K562 (cell line): ENCODE results near the gene EXOC5. TPM values are rescaled to one million over a fixed set of nuclear protein-coding genes. Genes with fewer than 3 reads are reported as not detected.

Source experiments
- ATAC-seq: fragments of 200-7000 bp; cut with Tn5 transposase; 3 replicates; pipeline ENCODE4 v1.9.1; 2020; ENCODE audit warnings: moderate library complexity
- BruUV-seq: library from RNA; stranded (reverse); fragments of 400-500 nt; replicated peaks from 2 replicates; lab custom pipeline; 2021; lab: Mats Ljungman, UMichigan
- CTCF ChIA-PET: fragments of 300-600 bp; formaldehyde crosslinking; extraction: SDS; loops from one replicate; lab custom pipeline; 2021; ENCODE audit warnings: low intra/inter-chr PET ratio; lab: Yijun Ruan, JAX
- POLR2A ChIA-PET: fragments of 300-600, 350-650 bp; sonication (Branson Sonifier 250); formaldehyde crosslinking; extraction: SDS; loops from one replicate; lab custom pipeline; 2021; ENCODE audit warnings: antibody characterized with exemption, inconsistent platforms; lab: Yijun Ruan, JAX
- DNase-seq, 4 experiments: peaks; one replicate each; pipeline versions ENCODE4 v3.0.0 to v3.0.0-alpha.2; 2011 to 2018; ENCODE audit warnings: low spot score in 3 of 4, mixed read lengths in 3 of 4; ENCODE audit errors: extremely low read depth in 1 of 4
- FAIRE-seq: peaks from 2 replicates; lab custom pipeline; 2011; peaks lifted over from hg19 to GRCh38; lab: Jason Lieb, UNC
- H2AFZ ChIP-seq: 2 replicates; pipeline ENCODE4 v1.6.0; 2011; ENCODE audit warnings: low read depth, low read length, control low read depth, inconsistent platforms
- H3K27ac ChIP-seq: fragments of 200-600 bp; 3 replicates; pipeline ENCODE4 v1.8.0; 2011; ENCODE audit warnings: low read depth, mild to moderate bottlenecking, control low read depth, inconsistent platforms, low read length, moderate library complexity, mixed read lengths; ENCODE audit errors: extremely low read depth
- H3K27me3 ChIP-seq, 2 experiments: fragments of 300-600 bp in 1 of 2; 2 replicates in 1 of 2; 3 replicates in 1 of 2; pipeline versions ENCODE4 v1.6.0 to v1.8.0; 2011; ENCODE audit warnings: inconsistent platforms in 2 of 2, low read length in 2 of 2, mild to moderate bottlenecking in 1 of 2, mixed read lengths in 1 of 2, moderate library complexity in 1 of 2; ENCODE audit not compliant: control insufficient read depth in 2 of 2, insufficient read depth in 2 of 2
- H3K36me3 ChIP-seq: fragments of 300-600 bp; 3 replicates; pipeline ENCODE4 v1.8.0; 2011; ENCODE audit warnings: mild to moderate bottlenecking, low read length, inconsistent platforms; ENCODE audit not compliant: control insufficient read depth, insufficient read depth
- H3K4me1 ChIP-seq, 2 experiments: fragments of 200-600 bp in 1 of 2; replicated peaks in 1 of 2; 2 replicates in 1 of 2; 3 replicates in 1 of 2; pipeline versions ENCODE4 v1.5.1 to v1.8.0; 2011; ENCODE audit warnings: inconsistent platforms in 2 of 2, low read length in 2 of 2, mild to moderate bottlenecking in 1 of 2, mixed read lengths in 1 of 2, moderate library complexity in 1 of 2; ENCODE audit not compliant: control insufficient read depth in 2 of 2, insufficient read depth in 2 of 2
- H3K4me2 ChIP-seq: 2 replicates; pipeline ENCODE4 v1.6.1; 2011; ENCODE audit warnings: low read length, control low read depth, inconsistent platforms, mixed read lengths; ENCODE audit not compliant: insufficient read depth
- H3K4me3 ChIP-seq: fragments of 200-600 bp; sonication (generic), shearing (Covaris generic); 2 replicates; pipeline ENCODE4 v1.5.1; 2016; ENCODE audit warnings: control low read depth, inconsistent platforms
- H3K79me2 ChIP-seq: fragments of 200-600 bp; 3 replicates; pipeline ENCODE4 v1.8.0; 2011; ENCODE audit warnings: low read length, inconsistent platforms; ENCODE audit not compliant: control insufficient read depth, insufficient read depth
- H3K9ac ChIP-seq, 2 experiments: 2 replicates each; pipeline versions ENCODE4 v1.6.0 to v1.6.1; 2011; ENCODE audit warnings: low read depth in 2 of 2, low read length in 2 of 2, control low read depth in 1 of 2, inconsistent platforms in 1 of 2, mild to moderate bottlenecking in 1 of 2, mixed read lengths in 1 of 2; ENCODE audit not compliant: insufficient read depth in 1 of 2
- H3K9me1 ChIP-seq: one replicate; pipeline ENCODE4 v1.6.0; 2011; ENCODE audit warnings: inconsistent platforms, mild to moderate bottlenecking, low read length, moderate library complexity; ENCODE audit not compliant: control insufficient read depth, insufficient read depth
- H3K9me3 ChIP-seq: replicated peaks from 2 replicates; pipeline ENCODE4 v1.5.1; 2011; ENCODE audit warnings: low read depth, low read length, inconsistent platforms; ENCODE audit not compliant: control insufficient read depth, insufficient read depth
- H4K20me1 ChIP-seq: replicated peaks from 2 replicates; pipeline ENCODE4 v1.6.1; 2011; ENCODE audit warnings: low read length, inconsistent platforms, mixed read lengths; ENCODE audit not compliant: control insufficient read depth, insufficient read depth
- CBX2 ChIP-seq: fragments of 200-600 bp; sonication (generic); IDR thresholded peaks from one replicate; pipeline ENCODE4 v1.6.1; 2012; ENCODE audit warnings: mild to moderate bottlenecking, low read length, inconsistent platforms; ENCODE audit not compliant: insufficient read depth, poor library complexity, severe bottlenecking
- ILF3 ChIP-seq: fragments of 450-650 bp; IDR thresholded peaks from 2 replicates; pipeline ENCODE4 v1.6.1; 2018; ENCODE audit warnings: antibody characterized with exemption, mild to moderate bottlenecking, moderate library complexity, borderline replicate concordance
- MAZ ChIP-seq, 2 experiments: fragments of 450-650 bp in 1 of 2; sonication (generic) in 1 of 2; formaldehyde crosslinking; IDR thresholded peaks in 1 of 2; conservative IDR thresholded peaks in 1 of 2; 2 replicates each; pipeline versions ENCODE4 v1.4.0 to v1.5.0; 2020; ENCODE audit warnings: mild to moderate bottlenecking in 1 of 2, missing genetic modification reagents in 1 of 2
- POLR2H ChIP-seq: IDR thresholded peaks from 2 replicates; pipeline ENCODE4 v1.6.1; 2016; ENCODE audit warnings: missing genetic modification characterization, low read depth, mild to moderate bottlenecking, control low read depth, missing compliant biosample characterization, moderate library complexity
- PTRF ChIP-seq: fragments of 450-650 bp; IDR thresholded peaks from 2 replicates; pipeline ENCODE4 v1.6.1; 2016; ENCODE audit warnings: mild to moderate bottlenecking, missing genetic modification characterization, missing compliant biosample characterization
- PURB ChIP-seq: sonication (generic); formaldehyde crosslinking; IDR thresholded peaks from 2 replicates; pipeline ENCODE4 v1.9.0; 2021; ENCODE audit warnings: low read depth, mild to moderate bottlenecking, missing genetic modification reagents
- RFX7 ChIP-seq: fragments of 250-450 bp; sonication (Bioruptor Pico); IDR thresholded peaks from 2 replicates; pipeline ENCODE4 v1.5.1; 2021; ENCODE audit warnings: mild to moderate bottlenecking
- SP2 ChIP-seq: IDR thresholded peaks from 2 replicates; pipeline ENCODE4 v1.6.1; 2011; ENCODE audit warnings: mild to moderate bottlenecking, low read depth, low read length, moderate library complexity; ENCODE audit not compliant: poor library complexity, severe bottlenecking; ENCODE audit errors: extremely low read depth
- ZNF121 ChIP-seq: sonication (generic); formaldehyde crosslinking; conservative IDR thresholded peaks from 2 replicates; pipeline ENCODE4 v1.8.0; 2022; ENCODE audit warnings: missing genetic modification reagents
- ZNF263 ChIP-seq: sonication (generic); formaldehyde crosslinking; IDR thresholded peaks from 2 replicates; pipeline ENCODE4 v1.8.0; 2022; ENCODE audit warnings: mild to moderate bottlenecking, missing genetic modification reagents, borderline replicate concordance
- ZNF780A ChIP-seq: fragments of 250-450 bp; sonication (Bioruptor Pico); IDR thresholded peaks from 2 replicates; pipeline ENCODE4 v1.5.0; 2021; ENCODE audit warnings: mild to moderate bottlenecking
- WGBS: fragments of 100-300 bp; shearing (Covaris generic); methylation state at CpG from one replicate; pipeline ENCODE4 v1.1.6; 2016; ENCODE audit warnings: low coverage, mixed read lengths; ENCODE audit not compliant: insufficient coverage; ENCODE audit errors: missing lambda C conversion rate; 5-methylcytosine and 5-hydroxymethylcytosine counted together
- in situ Hi-C: fragments of 300-500 bp; cut with MboI; formaldehyde crosslinking; loops from 4 replicates; pipeline ENCODE4 v1.15.0; 2018; ENCODE audit warnings: inconsistent platforms, mixed read lengths
- intact Hi-C: fragments of 100-400 bp; cut with micrococcal nuclease; formaldehyde crosslinking; loops from 2 replicates; pipeline ENCODE4 v1.14.2; 2022
- polyA plus RNA-seq, 8 experiments: library from polyadenylated mRNA; depleted of rRNA in 4 of 8; stranded (reverse) in 5 of 8; unstranded in 3 of 8; fragments of >200 nt; fragmentation: Nextera tagmentation in 2 of 8; fragmentation: Illumina TruSeq in 1 of 8; extraction: Ambion mirVana in 2 of 8; extraction: Trizol in 1 of 8; gene quantifications; 2 replicates each; pipeline versions ENCODE4 v1.2.1 to v1.2.3, GENCODE V29; 2011 to 2014; ENCODE audit warnings: inconsistent platforms in 1 of 8, missing spikeins in 1 of 8
- total RNA-seq, 7 experiments: library from RNA; depleted of rRNA in 6 of 7; stranded (reverse); fragments of >200 nt in 6 of 7; fragmentation: Illumina TruSeq in 2 of 7; extraction: Trizol in 2 of 7; gene quantifications; 2 replicates each; pipeline versions ENCODE4 v1.2.1 to v1.2.3, GENCODE V29; 2011 to 2021; ENCODE audit warnings: low replicate concordance in 1 of 7
- TF ChIP-seq, protein P1 (sequence below): fragments of 450-650 bp; IDR thresholded peaks from 2 replicates; pipeline ENCODE4 v1.6.1; 2016; ENCODE audit warnings: antibody characterized with exemption
- TF ChIP-seq, protein P2 (sequence below): sonication (generic); IDR thresholded peaks from 2 replicates; pipeline ENCODE4 v1.6.1; 2016

Gene EXOC5
- total and polyA plus RNA-seq, 9 of the 15 experiments (the other 6 are each of a cell fraction or from before 2014, with no cell fraction given) = 5.7 to 50.3 (median 32.0) TPM

DNA sequence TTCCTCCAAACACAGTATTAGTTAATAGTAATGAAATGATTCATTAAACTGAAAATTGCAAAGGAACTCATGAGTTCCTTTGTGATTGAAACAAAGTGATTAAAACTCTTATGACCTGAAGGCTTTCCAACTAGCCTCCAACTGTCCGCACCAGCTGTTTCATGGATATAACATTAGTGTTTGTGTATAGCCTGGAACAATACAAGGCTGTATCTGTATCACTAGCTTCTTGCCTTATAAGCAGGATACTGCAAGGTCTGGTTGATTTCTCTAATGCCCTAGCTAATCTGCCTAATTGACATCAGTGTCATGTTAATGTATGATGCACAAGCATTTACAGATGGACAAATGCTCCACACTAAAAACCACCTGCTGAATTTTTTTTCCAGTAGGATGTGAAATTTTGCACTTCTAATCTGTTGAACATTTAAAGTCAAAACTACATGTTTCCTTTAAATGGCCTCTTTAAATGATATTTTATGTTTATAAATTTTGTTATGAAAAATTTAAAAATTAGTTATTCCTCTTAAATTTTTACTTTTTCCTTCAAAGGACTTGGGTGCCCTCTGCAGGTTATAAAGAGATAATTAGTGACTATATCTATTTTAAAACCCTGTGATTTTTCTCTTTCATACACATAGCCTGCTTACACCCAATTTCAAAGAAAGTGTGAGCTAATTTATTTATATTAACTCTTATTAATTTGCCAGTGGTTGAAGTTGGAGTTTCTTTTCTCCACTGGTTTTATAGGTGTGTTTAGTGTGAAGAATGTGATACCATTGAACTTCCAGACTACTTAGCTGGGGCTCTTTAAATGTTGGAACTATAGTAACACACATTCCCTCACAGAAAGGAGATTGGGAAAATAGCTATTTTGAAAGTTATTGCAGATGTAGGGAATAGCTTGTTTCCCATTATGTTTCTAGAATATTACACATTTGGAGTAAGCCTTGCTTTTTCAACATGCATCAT, 25.4 kb upstream of the EXOC5 start (continued):
- no peak for TF ChIP-seq MAZ (CRISPR knock-in tag; conservative IDR thresholded peaks at IDR 0.05 in 1 of 2, IDR thresholded peaks at IDR 0.05 in 1 of 2)
- TF ChIP-seq, protein P1, sequence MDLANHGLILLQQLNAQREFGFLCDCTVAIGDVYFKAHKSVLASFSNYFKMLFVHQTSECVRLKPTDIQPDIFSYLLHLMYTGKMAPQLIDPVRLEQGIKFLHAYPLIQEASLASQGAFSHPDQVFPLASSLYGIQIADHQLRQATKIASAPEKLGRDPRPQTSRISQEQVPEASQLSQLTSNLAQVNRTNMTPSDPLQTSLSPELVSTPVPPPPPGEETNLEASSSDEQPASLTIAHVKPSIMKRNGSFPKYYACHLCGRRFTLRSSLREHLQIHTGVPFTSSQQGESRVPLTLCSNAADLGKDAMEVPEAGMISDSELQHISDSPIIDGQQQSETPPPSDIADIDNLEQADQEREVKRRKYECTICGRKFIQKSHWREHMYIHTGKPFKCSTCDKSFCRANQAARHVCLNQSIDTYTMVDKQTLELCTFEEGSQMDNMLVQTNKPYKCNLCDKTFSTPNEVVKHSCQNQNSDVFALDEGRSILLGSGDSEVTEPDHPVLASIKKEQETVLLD = no peak

DNA sequence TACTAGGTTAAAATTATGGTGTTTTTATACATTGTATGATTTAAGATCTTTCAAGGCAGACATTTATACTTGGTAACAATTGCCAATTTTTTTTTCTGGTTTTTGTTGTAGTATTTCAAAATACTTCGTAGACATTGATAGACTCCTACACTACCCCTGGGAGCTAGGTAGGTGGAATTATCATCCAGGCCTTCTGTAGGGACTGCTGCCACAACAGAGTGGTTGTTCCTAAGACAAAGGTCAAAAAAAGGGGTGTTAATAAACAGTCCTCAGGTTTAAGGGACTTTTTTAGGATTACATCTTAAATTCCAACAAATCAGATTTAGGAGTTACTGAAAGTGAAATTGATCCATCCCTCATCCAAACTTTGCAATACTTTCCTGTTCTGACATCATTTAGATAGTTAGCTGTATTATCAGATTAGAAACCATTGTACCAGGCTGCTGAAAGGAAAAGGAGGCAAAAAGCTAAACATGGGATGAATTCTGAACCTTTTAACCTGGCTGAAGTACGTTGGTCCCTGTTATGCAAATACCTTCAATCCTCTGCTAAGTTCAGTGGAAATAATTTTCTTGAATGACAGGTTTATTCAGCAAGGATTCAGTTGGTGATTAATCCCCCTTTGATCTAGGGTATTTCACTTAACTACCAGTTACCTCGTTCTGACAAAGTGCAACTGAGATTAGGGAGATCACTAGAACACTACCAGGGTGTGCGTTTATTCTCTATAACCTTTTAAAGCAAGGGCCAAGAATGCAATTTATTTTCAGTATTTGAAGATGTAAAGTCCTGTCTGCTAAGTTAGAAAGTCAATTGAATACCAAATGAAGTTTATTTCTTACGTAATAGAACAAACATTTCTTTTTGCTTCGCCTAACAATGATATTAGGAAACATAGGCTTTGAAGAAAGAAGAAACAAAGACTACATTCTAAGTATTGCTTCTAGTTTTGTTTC, 23.3 kb upstream of the EXOC5 start:
- H4K20me1 ChIP-seq = no peaks in the 10 kb centered on the region
- CTCF ChIA-PET = no interaction called here
- DNase-seq = no peak
- no peaks in the 10 kb centered on the region for H3K9me1 ChIP-seq
- no TSS peak for BruUV-seq
- no peak for ATAC-seq
- POLR2A ChIA-PET = interaction anchor here (0.7 kb wide), 1 partner anchor 223 kb away, joined by 3 read pairs; no protein-coding TSS in a partner anchor
- no peaks in the 10 kb centered on the region for H3K27me3 ChIP-seq
- intact Hi-C loops (loop anchor here (10.0 kb wide), 3 partner anchors 97 to 807 kb away; no protein-coding TSS in a partner anchor), in situ Hi-C loops (no loop called here)
- peaks cover 30% of the 10 kb centered on the region; the same call in 1 of the 3 replicates for H3K36me3 ChIP-seq
- no peak overlapping the region for H3K27ac ChIP-seq
- 0 out of 5 replicates have a peak, but pooled peaks cover 0 to 4% of the 10 kb centered on the region in 2 experiments for H3K4me1 ChIP-seq
- H3K4me2 ChIP-seq = no peak overlapping the region
- no peak overlapping the region for H3K9ac ChIP-seq
- 67% methylated on average over 6 of the region's 6 CpGs for WGBS
- no peaks in the 10 kb centered on the region for H3K9me3 ChIP-seq
- TF ChIP-seq PTRF (tag) (no peak), ILF3 (no peak), ZNF263 (CRISPR knock-in tag) (no peak), PURB (CRISPR knock-in tag) (no peak), RFX7 (CRISPR knock-in tag) (no peak), CBX2 (no peak), POLR2H (tag) (no peak), SP2 (no peak), ZNF121 (CRISPR knock-in tag) (no peak), ZNF780A (no peak)
- TF ChIP-seq, protein P2, sequence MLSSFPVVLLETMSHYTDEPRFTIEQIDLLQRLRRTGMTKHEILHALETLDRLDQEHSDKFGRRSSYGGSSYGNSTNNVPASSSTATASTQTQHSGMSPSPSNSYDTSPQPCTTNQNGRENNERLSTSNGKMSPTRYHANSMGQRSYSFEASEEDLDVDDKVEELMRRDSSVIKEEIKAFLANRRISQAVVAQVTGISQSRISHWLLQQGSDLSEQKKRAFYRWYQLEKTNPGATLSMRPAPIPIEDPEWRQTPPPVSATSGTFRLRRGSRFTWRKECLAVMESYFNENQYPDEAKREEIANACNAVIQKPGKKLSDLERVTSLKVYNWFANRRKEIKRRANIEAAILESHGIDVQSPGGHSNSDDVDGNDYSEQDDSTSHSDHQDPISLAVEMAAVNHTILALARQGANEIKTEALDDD = no peak
- H2AFZ ChIP-seq = no peak overlapping the region
- FAIRE-seq = no peak
- H3K79me2 ChIP-seq = no peaks in the 10 kb centered on the region
- H3K4me3 ChIP-seq = no peak overlapping the region
